ENCODE measurements around the gene RHOJ.
"Not testable (repeated sequence)": the region's sequence is repeated elsewhere in the genome, so short reads cannot be mapped to it uniquely, and the experiment has no call there.

The RHOJ gene

GRCh38 chr14:63290741-63291430 lies 86.6 kb downstream of the RHOJ start:
- H3K4me1 Mint-ChIP-seq (ENCODE audit: low read depth): no peaks in the 10 kb centered on the region
- no peak overlapping the region for H3K27ac Mint-ChIP-seq
- H3K9me3 Mint-ChIP-seq (ENCODE audit: low read depth): no peaks in the 10 kb centered on the region
- no peaks in the 10 kb centered on the region for H3K36me3 Mint-ChIP-seq
- no peak overlapping the region for H3K4me3 Mint-ChIP-seq
- peaks cover 9% of the 10 kb centered on the region for H3K27me3 Mint-ChIP-seq

DNA sequence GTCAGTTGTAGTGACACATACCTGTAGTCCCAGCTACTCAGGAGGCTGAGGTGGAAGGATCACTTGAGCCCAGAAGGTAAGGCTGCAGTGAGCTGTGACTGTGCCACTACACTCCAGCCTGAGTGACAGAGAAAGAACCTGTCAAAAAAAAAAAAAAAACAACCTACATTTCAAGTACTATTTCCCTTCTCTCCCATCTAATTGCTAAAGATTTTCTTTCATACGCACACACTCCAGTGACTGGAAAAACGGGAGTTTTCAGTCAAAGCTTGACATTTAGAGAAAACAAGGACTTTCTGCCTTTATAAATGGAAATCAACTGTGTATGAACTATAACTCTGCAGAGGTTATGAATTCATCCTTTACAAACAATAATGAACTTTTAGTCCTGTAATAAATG lies 88.6 kb downstream of the RHOJ start:
- Mint-ChIP-seq H3K4me3 (no peak overlapping the region), H3K36me3 (no peaks in the 10 kb centered on the region), H3K27ac (no peak overlapping the region), H3K4me1 (ENCODE audit: low read depth) (no peaks in the 10 kb centered on the region), H3K27me3 (peaks cover 9% of the 10 kb centered on the region), H3K9me3 (ENCODE audit: low read depth) (no peaks in the 10 kb centered on the region)

- Mint-ChIP-seq H3K27me3 (peaks cover 8% of the 10 kb centered on the region), H3K4me3 (no peak overlapping the region), H3K4me1 (ENCODE audit: low read depth) (no peaks in the 10 kb centered on the region), H3K9me3 (ENCODE audit: low read depth) (no peaks in the 10 kb centered on the region), H3K27ac (no peak overlapping the region), H3K36me3 (no peaks in the 10 kb centered on the region)
Observed at GRCh38 chr14:63295231-63295685, 91.0 kb downstream of the RHOJ start.

- Mint-ChIP-seq H3K27ac (no peak overlapping the region), H3K4me3 (no peak overlapping the region), H3K4me1 (ENCODE audit: low read depth) (no peaks in the 10 kb centered on the region), H3K27me3 (peaks cover 5% of the 10 kb centered on the region), H3K36me3 (no peaks in the 10 kb centered on the region), H3K9me3 (ENCODE audit: low read depth) (no peaks in the 10 kb centered on the region)
Observed at GRCh38 chr14:63296060-63296563, 91.9 kb downstream of the RHOJ start.

GRCh38 chr14:63297372-63298063 lies 93.3 kb downstream of the RHOJ start:
- Mint-ChIP-seq H3K4me3 (no peak overlapping the region), H3K9me3 (ENCODE audit: low read depth) (no peaks in the 10 kb centered on the region), H3K36me3 (no peaks in the 10 kb centered on the region), H3K4me1 (ENCODE audit: low read depth) (no peaks in the 10 kb centered on the region), H3K27me3 (peaks cover 7% of the 10 kb centered on the region), H3K27ac (no peak overlapping the region)

DNA sequence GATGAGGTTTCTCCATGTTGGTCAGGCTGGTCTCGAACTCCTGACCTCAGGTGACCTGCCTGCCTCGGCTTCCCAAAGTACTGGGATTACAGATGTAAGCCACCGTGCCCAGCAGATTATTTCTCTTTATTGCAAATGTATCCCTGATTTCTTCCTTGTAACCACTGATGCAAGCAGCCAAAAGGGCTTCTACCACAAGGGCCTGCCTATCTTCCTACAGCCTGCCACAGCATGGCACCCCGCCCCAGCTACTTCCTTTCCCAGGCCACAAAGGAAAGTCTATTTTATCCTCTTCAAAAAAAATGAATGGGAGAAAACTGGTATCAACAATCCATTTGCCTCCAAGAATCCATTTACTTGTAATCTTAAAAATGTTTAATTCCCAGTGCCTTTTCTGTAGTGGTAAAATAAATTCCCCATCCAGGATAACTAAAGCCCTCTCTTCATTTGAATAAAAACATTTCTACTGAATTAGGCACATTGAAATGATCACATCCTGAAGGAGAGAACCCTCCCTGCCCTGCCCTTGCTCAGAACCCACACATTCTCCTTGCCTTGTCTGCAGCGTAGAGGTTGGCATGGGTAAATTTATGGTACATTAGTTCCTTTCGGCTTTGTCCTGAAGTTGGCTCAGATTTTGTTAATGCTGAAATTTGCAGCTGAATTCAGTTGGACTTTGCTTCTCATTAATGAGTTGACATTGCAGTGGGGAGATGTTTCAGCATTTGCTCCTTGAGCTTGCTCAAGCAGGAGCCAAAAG lies 95.3 kb downstream of the RHOJ start:
- no peaks in the 10 kb centered on the region for H3K4me1 Mint-ChIP-seq (ENCODE audit: low read depth)
- no peak overlapping the region for H3K4me3 Mint-ChIP-seq
- H3K9me3 Mint-ChIP-seq (ENCODE audit: low read depth): no peaks in the 10 kb centered on the region
- peaks cover 7% of the 10 kb centered on the region for H3K27me3 Mint-ChIP-seq
- no peaks in the 10 kb centered on the region for H3K36me3 Mint-ChIP-seq
- H3K27ac Mint-ChIP-seq: no peak overlapping the region

DNA sequence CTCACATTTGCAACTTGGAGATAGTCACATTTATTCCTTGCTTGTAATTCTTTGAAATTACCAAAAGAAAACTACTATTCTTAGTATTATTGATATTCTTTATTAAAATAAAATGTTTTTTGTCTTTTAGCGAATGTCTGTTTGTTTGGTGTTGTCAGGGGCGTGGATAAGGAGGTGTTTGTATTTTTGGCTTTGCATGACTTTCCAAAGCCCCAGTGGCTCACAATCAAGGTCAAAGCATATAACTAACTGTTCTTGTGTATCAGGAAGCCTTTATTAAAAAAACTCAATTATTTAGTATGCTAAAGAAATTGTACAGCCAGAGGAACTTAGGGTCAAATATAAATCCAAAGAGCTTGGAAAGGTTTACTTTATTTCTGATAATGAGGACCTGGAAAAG lies 96.6 kb downstream of the RHOJ start:
- no peaks in the 10 kb centered on the region for H3K9me3 Mint-ChIP-seq (ENCODE audit: low read depth)
- H3K4me1 Mint-ChIP-seq (ENCODE audit: low read depth): no peaks in the 10 kb centered on the region
- no peak overlapping the region for H3K4me3 Mint-ChIP-seq
- H3K27ac Mint-ChIP-seq: no peak overlapping the region
- H3K27me3 Mint-ChIP-seq: peaks cover 7% of the 10 kb centered on the region
- no peaks in the 10 kb centered on the region for H3K36me3 Mint-ChIP-seq

- Mint-ChIP-seq H3K4me3 (no peak overlapping the region), H3K27ac (no peak overlapping the region), H3K27me3 (peaks cover 7% of the 10 kb centered on the region), H3K4me1 (ENCODE audit: low read depth) (no peaks in the 10 kb centered on the region), H3K9me3 (ENCODE audit: low read depth) (no peaks in the 10 kb centered on the region), H3K36me3 (no peaks in the 10 kb centered on the region)
Observed at GRCh38 chr14:63301891-63302534, 97.8 kb downstream of the RHOJ start.

DNA sequence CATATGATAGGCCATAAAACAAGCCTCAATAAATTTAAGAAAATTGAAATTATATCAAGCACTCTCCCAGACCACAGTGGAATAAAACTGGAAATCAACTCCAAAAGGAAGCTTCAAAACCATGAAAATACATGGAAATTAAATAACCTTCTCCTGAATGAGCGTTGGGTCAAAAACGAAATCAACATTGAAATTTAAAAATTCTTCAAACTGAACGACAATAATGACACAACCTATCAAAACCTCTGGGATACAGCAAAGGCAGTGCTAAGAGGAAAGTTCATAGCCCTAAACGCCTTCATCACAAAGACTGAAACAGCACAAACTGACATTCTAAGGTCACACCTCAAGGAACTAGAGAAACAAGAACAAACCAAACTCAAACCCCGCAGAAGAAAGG lies 100.2 kb downstream of the RHOJ start:
- not testable (repeated sequence) for H3K4me3 Mint-ChIP-seq; H3K27me3 Mint-ChIP-seq; H3K9me3 Mint-ChIP-seq (ENCODE audit: low read depth); H3K4me1 Mint-ChIP-seq (ENCODE audit: low read depth); H3K36me3 Mint-ChIP-seq; H3K27ac Mint-ChIP-seq

GRCh38 chr14:63308723-63309317 lies 104.6 kb downstream of the RHOJ start:
- H3K27me3 Mint-ChIP-seq: peaks cover 7% of the 10 kb centered on the region
- H3K4me1 Mint-ChIP-seq (ENCODE audit: low read depth): no peaks in the 10 kb centered on the region
- H3K4me3 Mint-ChIP-seq: no peak overlapping the region
- H3K27ac Mint-ChIP-seq: no peak overlapping the region
- no peaks in the 10 kb centered on the region for H3K36me3 Mint-ChIP-seq
- H3K9me3 Mint-ChIP-seq (ENCODE audit: low read depth): no peaks in the 10 kb centered on the region

- no peak within 1 kb of the TSS for H3K4me3 Mint-ChIP-seq
- no peaks in the 10 kb centered on the region for H3K4me1 Mint-ChIP-seq (ENCODE audit: low read depth)
- H3K36me3 Mint-ChIP-seq: no peaks in the 10 kb centered on the region
- no peaks in the 10 kb centered on the region for H3K9me3 Mint-ChIP-seq (ENCODE audit: low read depth)
- peaks cover 15% of the 10 kb centered on the region for H3K27me3 Mint-ChIP-seq
- H3K27ac Mint-ChIP-seq: no peak within 1 kb of the TSS
Observed at GRCh38 chr14:63318835-63319234, 114.6 kb downstream of the RHOJ start, which contains the start of gene GPHB5. Gene GPHB5, minus strand, starts transcription at chr14:63318935. Its CDS starts 1,086 bp downstream, at chr14:63317849.

DNA sequence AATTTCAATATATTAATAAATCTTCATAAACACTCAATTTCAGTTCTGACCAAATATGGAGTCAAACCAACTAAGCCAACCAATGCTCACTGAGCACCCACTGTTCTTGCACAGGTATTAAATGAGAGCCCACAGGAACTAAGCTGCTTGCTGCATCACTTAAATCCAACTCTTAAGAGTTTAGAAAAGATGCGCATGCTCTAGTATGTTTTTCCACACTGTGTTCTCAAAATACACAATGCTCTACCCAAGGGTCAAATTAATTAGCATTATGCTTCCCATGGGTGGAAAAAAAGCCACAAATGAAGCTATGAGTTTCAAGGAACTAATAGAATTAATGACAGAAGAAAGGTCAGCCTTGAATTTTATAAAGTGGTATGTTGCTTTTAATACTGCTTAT lies 118.2 kb downstream of the RHOJ start:
- Mint-ChIP-seq H3K4me3 (no peak overlapping the region), H3K27me3 (peaks cover 5% of the 10 kb centered on the region), H3K4me1 (ENCODE audit: low read depth) (no peaks in the 10 kb centered on the region), H3K36me3 (no peaks in the 10 kb centered on the region), H3K27ac (no peak overlapping the region), H3K9me3 (ENCODE audit: low read depth) (no peaks in the 10 kb centered on the region)

DNA sequence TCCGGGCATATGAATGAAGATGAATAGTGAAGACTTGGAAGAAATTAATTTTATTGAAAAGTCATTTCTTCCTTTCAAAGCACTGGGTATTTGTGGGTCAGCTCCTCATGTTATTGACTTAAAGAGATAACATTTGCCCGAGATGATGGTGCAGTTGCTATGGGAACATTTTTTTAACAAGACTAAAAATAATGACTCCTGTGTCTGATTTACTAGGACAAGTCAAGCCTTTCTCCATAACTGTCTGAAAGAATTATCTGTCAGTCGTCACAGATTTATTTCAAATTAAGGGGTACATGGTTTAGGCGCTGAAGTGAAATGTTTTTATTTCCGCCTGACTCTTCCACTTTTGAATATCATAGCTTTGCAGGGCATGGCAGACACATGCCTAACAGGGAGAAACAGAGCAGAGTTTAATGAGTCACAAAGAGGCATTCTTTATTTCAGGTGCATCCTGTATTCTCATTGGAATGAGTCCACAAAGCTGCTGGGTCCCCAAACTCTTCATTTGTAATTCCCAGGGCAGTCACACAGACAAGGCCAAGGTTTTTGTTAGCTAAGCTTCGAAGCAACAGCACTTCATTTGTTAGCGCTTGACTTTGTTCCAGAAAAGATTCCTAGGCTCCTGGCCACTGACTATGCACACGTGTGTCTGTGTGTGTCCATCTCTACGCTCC lies 118.8 kb downstream of the RHOJ start:
- H3K4me1 Mint-ChIP-seq (ENCODE audit: low read depth): no peaks in the 10 kb centered on the region
- H3K4me3 Mint-ChIP-seq: no peak overlapping the region
- H3K27ac Mint-ChIP-seq: no peak overlapping the region
- H3K36me3 Mint-ChIP-seq: no peaks in the 10 kb centered on the region
- peaks cover 5% of the 10 kb centered on the region for H3K27me3 Mint-ChIP-seq
- H3K9me3 Mint-ChIP-seq (ENCODE audit: low read depth): no peaks in the 10 kb centered on the region

DNA sequence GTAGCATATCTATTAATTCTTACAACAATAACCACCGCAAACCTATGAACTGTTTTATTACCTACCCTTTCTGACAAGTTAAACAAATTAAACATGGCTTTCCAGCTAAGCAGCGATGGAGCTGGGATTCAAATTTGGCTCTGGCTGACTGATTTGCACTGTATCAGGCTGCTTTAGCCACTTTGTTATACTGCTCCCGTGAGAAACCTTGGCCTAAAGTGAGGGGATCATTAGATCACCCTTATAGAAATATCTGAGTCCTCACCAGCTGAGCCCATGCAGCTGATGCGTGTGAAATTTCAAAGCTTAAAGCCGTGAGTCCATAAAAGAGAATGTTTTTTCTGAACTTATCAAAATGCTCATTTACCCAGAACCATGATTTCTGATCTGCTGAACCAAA lies 122.6 kb downstream of the RHOJ start:
- Mint-ChIP-seq H3K9me3 (ENCODE audit: low read depth) (no peaks in the 10 kb centered on the region), H3K4me1 (ENCODE audit: low read depth) (no peaks in the 10 kb centered on the region), H3K27ac (no peak overlapping the region), H3K4me3 (no peak overlapping the region), H3K27me3 (peaks cover 7% of the 10 kb centered on the region), H3K36me3 (no peaks in the 10 kb centered on the region)
